K562 (cell line): ENCODE data around the gene TOR1AIP1.

Experiments used
- CHD4 ChIP-seq: fragments of 200-600 bp; sonication (generic); IDR thresholded peaks from 3 replicates; pipeline ENCODE4 v1.6.1; 2012; ENCODE audit warnings: low read depth, mild to moderate bottlenecking, mixed read lengths, low read length, inconsistent platforms; ENCODE audit not compliant: insufficient read depth, insufficient replicate concordance, poor library complexity, severe bottlenecking
- TAF1 ChIP-seq: IDR thresholded peaks from 2 replicates; pipeline ENCODE4 v1.6.1; 2011; ENCODE audit warnings: mild to moderate bottlenecking, low read length, moderate library complexity; ENCODE audit not compliant: insufficient read depth, control insufficient read depth, severe bottlenecking; ENCODE audit errors: extremely low read depth
- TF ChIP-seq, protein P1 (sequence below), 3 experiments: IDR thresholded peaks in 2 of 3; conservative IDR thresholded peaks in 1 of 3; 2 replicates each; pipeline ENCODE4 v1.5.1; 2011 to 2012; ENCODE audit warnings: low read length in 3 of 3, mild to moderate bottlenecking in 3 of 3, control low read depth in 2 of 3, improper control_type of control experiment in 1 of 3, inconsistent platforms in 1 of 3, low read depth in 1 of 3, mixed read lengths in 1 of 3, moderate library complexity in 1 of 3; ENCODE audit not compliant: insufficient read depth in 2 of 3

DNA sequence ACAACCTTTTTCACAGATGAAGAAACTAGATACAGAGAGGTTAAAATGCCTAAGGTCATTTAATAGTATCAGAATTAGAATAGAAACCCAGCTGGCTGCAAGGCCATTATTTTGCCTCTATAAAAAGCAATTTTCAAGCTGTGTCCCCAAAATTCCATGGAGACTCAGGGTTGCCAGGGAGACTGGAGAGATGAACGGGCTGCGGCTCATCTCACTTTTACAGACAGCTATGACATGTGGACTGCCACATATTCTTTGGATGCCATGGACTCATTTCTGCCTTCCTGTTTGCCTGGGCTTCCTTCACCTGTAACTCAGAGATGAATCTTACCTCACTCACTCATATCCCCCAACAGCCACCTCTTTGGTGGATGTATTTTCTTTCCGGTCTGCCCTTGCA, 21.4 kb upstream of the TOR1AIP1 start:
- TF ChIP-seq TAF1 (no peak), CHD4 (no peak)
- TF ChIP-seq, protein P1, sequence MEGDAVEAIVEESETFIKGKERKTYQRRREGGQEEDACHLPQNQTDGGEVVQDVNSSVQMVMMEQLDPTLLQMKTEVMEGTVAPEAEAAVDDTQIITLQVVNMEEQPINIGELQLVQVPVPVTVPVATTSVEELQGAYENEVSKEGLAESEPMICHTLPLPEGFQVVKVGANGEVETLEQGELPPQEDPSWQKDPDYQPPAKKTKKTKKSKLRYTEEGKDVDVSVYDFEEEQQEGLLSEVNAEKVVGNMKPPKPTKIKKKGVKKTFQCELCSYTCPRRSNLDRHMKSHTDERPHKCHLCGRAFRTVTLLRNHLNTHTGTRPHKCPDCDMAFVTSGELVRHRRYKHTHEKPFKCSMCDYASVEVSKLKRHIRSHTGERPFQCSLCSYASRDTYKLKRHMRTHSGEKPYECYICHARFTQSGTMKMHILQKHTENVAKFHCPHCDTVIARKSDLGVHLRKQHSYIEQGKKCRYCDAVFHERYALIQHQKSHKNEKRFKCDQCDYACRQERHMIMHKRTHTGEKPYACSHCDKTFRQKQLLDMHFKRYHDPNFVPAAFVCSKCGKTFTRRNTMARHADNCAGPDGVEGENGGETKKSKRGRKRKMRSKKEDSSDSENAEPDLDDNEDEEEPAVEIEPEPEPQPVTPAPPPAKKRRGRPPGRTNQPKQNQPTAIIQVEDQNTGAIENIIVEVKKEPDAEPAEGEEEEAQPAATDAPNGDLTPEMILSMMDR (IDR thresholded peaks at IDR 0.05 in 2 of 3, conservative IDR thresholded peaks at IDR 0.05 in 1 of 3; ENCODE audit: insufficient read depth in 2 of 3, low read depth in 1 of 3, low read length in 3 of 3), result no peak
